K562 treated with DMSO at 1 percent for 48 hours (cell line): Measurements from ENCODE around the gene RBM48. TPM values are rescaled to one million over a fixed set of nuclear protein-coding genes. Genes with fewer than 3 reads are reported as not detected.

Experiments
- total RNA-seq: library from RNA; unstranded; fragments of 300-600 nt; gene quantifications from 2 replicates; pipeline ENCODE4 v1.2.3, GENCODE V29; 2022; ENCODE audit warnings: low replicate concordance; ENCODE audit errors: extremely low read depth

Gene RBM48
- not detected in 2 replicates for total RNA-seq

GRCh38 chr7:92528188-92528957 is at the start of gene RBM48, which contains the start of gene PEX1:
TSS of gene RBM48 (plus strand) at chr7:92528795. CDS start at chr7:92528814, 19 bp downstream.
TSS of gene PEX1 (minus strand) at chr7:92528520. CDS start at chr7:92528435, 85 bp downstream.

Other genes with a start within 250 kb of the RBM48 start
- gene GATAD1, start 81.3 kb upstream of the RBM48 start, total RNA-seq = not detected in 2 replicates
- not detected in 2 replicates for gene ERVW-1, start 50.8 kb upstream of the RBM48 start, total RNA-seq
- not detected in 2 replicates for gene PEX1, start 275 bp upstream of the RBM48 start, total RNA-seq
- gene FAM133B, start 61.6 kb downstream of the RBM48 start, total RNA-seq = not detected in 2 replicates